Type B pancreatic cell (in vitro differentiated cells): Measurements from ENCODE around the gene PIGM. TPM values are rescaled to one million over a fixed set of nuclear protein-coding genes. Genes with fewer than 3 reads are reported as not detected.

Experiments
- DNase-seq: peaks from one replicate; pipeline ENCODE4 v3.0.0; 2021; ENCODE audit warnings: mixed read lengths; ENCODE audit not compliant: unreplicated experiment; ENCODE audit errors: extremely low spot score
- H3K27ac Mint-ChIP-seq: 2 replicates; pipeline ENCODE4 v1.8.0; 2021; ENCODE audit warnings: mild to moderate bottlenecking, mixed read lengths
- H3K27me3 Mint-ChIP-seq: 2 replicates; pipeline ENCODE4 v1.8.0; 2021; ENCODE audit warnings: mixed read lengths
- H3K36me3 Mint-ChIP-seq: 2 replicates; pipeline ENCODE4 v1.8.0; 2021; ENCODE audit warnings: mixed read lengths
- H3K4me1 Mint-ChIP-seq: one replicate; pipeline ENCODE4 v1.8.0; 2021; ENCODE audit warnings: mixed read lengths; ENCODE audit not compliant: unreplicated experiment
- H3K4me3 Mint-ChIP-seq: 2 replicates; pipeline ENCODE4 v1.8.0; 2021; ENCODE audit warnings: mild to moderate bottlenecking, mixed read lengths
- H3K9me3 Mint-ChIP-seq: 2 replicates; pipeline ENCODE4 v1.8.0; 2021; ENCODE audit warnings: mixed read lengths
- CTCF ChIP-seq: fragments of 200-600 bp; sonication (generic); conservative IDR thresholded peaks from 2 replicates; pipeline ENCODE4 v1.5.0; 2021; ENCODE audit warnings: antibody characterized with exemption, mild to moderate bottlenecking
- total RNA-seq: library from RNA; stranded (reverse); gene quantifications from 2 replicates; pipeline ENCODE4 v1.2.1, GENCODE V29; 2021; ENCODE audit warnings: low replicate concordance

PIGM gene
- total RNA-seq, 1 donor from 2014 or later = 12.0 TPM

- Mint-ChIP-seq H3K27ac (no peak overlapping the region), H3K4me1 (no peaks in the 10 kb centered on the region), H3K27me3 (peaks cover 23% of the 10 kb centered on the region), H3K36me3 (no peaks in the 10 kb centered on the region), H3K9me3 (no peaks in the 10 kb centered on the region), H3K4me3 (no peak overlapping the region)
- no peak for DNase-seq
- TF ChIP-seq CTCF = no peak
Observed at GRCh38 chr1:160001440-160001839, 30.4 kb downstream of the PIGM start.

GRCh38 chr1:159999204-159999603 is 32.6 kb downstream of the PIGM start:
- TF ChIP-seq CTCF = no peak
- peaks cover 24% of the 10 kb centered on the region for H3K27me3 Mint-ChIP-seq
- H3K4me1 Mint-ChIP-seq = no peaks in the 10 kb centered on the region
- no peaks in the 10 kb centered on the region for H3K9me3 Mint-ChIP-seq
- no peak for DNase-seq
- no peak overlapping the region for H3K4me3 Mint-ChIP-seq
- no peak overlapping the region for H3K27ac Mint-ChIP-seq
- H3K36me3 Mint-ChIP-seq = no peaks in the 10 kb centered on the region

GRCh38 chr1:159996653-159997052 is 35.1 kb downstream of the PIGM start:
- no peak for TF ChIP-seq CTCF
- no peak overlapping the region for H3K4me3 Mint-ChIP-seq
- no peaks in the 10 kb centered on the region for H3K9me3 Mint-ChIP-seq
- DNase-seq = no peak
- H3K27me3 Mint-ChIP-seq = peaks cover 24% of the 10 kb centered on the region
- H3K27ac Mint-ChIP-seq = no peak overlapping the region
- no peaks in the 10 kb centered on the region for H3K4me1 Mint-ChIP-seq
- no peaks in the 10 kb centered on the region for H3K36me3 Mint-ChIP-seq

- no peaks in the 10 kb centered on the region for H3K36me3 Mint-ChIP-seq
- no peak for DNase-seq
- no peak for TF ChIP-seq CTCF
- H3K4me1 Mint-ChIP-seq = no peaks in the 10 kb centered on the region
- H3K4me3 Mint-ChIP-seq = no peak overlapping the region
- no peaks in the 10 kb centered on the region for H3K9me3 Mint-ChIP-seq
- H3K27me3 Mint-ChIP-seq = peaks cover 15% of the 10 kb centered on the region
- no peak overlapping the region for H3K27ac Mint-ChIP-seq
Observed at GRCh38 chr1:159994896-159995295, 36.9 kb downstream of the PIGM start.

- Mint-ChIP-seq H3K4me3 (no peak overlapping the region), H3K9me3 (no peaks in the 10 kb centered on the region), H3K27me3 (peaks cover 9% of the 10 kb centered on the region), H3K36me3 (no peaks in the 10 kb centered on the region), H3K27ac (no peak overlapping the region), H3K4me1 (no peaks in the 10 kb centered on the region)
- TF ChIP-seq CTCF = no peak
- no peak for DNase-seq
Observed at GRCh38 chr1:159993911-159994310, 37.9 kb downstream of the PIGM start.

- no peak overlapping the region for H3K27ac Mint-ChIP-seq
- DNase-seq = no peak
- H3K4me3 Mint-ChIP-seq = no peak overlapping the region
- no peak for TF ChIP-seq CTCF
- H3K36me3 Mint-ChIP-seq = no peaks in the 10 kb centered on the region
- no peaks in the 10 kb centered on the region for H3K9me3 Mint-ChIP-seq
- H3K27me3 Mint-ChIP-seq = peaks cover 5% of the 10 kb centered on the region
- no peaks in the 10 kb centered on the region for H3K4me1 Mint-ChIP-seq
Observed at GRCh38 chr1:159992161-159992560, 39.6 kb downstream of the PIGM start.
